Stimulated activated CD8-positive, alpha-beta memory T cell treated with anti-CD3 and anti-CD28 coated beads, Interleukin-15, amount 100 ng/mL, for 48 hours (primary cell): ENCODE results near the gene PPARGC1A.

Experiments used
- DNase-seq, 2 donors: peaks; one replicate each; pipeline ENCODE4 v3.0.0-alpha.2; 2020; ENCODE audit warnings: low read depth in 2 of 2

PPARGC1A gene

DNA sequence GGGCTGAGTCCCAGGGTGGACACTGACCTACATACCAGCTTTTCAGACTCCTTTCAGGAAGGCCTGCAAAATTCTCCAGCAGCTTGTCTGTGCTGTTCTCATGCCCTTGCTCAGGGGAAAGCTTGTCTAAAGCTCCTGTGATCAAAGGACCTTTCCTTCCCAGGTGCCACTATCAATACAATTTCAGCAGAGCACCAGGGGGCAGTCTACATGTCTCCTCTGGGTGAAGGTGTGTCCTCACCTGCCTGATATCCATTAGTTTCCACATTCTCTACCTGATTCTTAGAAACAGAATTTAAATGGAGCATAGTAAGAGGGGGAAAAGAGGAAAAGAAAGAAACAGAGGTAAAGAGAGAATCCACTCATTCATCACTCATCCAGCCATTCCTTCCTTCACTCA lies 114.2 kb downstream of the PPARGC1A start:
- DNase-seq: no peak

DNA sequence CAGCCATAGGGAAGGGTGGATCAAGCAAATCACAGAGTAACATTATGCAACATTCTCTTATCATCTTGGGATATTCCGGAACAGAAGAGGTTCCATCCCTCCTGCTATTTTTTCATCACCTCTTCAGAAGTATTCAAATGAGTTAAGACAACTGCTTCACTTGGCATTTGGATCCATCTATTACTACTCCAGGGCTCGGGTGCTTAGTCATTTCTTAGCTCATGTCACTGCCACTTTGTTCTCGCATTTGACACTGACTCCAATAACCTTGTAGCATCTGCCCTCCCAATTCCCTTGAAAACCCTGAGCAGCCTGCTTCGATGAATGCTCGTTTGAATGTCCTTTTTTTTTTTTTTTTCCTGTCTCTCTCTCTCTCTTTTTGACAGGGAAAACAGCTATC lies 114.9 kb downstream of the PPARGC1A start:
- DNase-seq: no peak

DNA sequence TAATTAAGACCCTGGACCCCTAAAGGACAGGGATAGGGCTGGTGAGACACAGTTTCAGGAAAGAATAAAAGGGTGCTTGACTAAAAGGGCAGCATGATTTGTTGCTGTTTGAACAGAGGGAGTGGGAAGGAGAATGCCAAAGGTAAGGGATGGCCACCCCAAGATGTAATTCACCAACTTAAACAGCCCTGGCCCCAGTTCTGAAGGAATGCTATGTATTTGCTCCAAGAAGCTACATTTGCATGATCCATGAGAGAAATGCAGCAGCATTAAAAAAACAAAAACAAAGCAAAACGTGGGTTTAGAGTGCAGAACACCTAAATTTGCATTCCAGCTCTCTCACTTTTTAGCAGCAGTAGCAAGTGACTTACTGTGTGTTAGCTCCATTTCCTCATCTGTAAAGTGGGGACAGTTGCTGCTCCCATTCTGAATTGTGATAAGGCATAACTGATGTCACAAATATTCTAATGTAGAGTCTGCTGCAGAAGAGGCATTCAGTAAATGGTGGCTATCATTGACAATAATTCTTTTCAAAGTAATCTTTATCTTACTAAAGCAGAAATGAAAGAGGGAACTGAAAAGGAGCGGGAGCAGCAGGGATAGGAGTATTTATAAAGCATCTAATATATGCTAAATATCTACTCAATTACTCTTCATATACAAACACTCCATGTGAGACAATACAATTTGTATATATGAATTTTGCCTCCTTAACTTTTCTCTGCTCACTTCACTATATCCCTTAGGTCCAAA lies 115.8 kb downstream of the PPARGC1A start:
- DNase-seq: no peak

DNA sequence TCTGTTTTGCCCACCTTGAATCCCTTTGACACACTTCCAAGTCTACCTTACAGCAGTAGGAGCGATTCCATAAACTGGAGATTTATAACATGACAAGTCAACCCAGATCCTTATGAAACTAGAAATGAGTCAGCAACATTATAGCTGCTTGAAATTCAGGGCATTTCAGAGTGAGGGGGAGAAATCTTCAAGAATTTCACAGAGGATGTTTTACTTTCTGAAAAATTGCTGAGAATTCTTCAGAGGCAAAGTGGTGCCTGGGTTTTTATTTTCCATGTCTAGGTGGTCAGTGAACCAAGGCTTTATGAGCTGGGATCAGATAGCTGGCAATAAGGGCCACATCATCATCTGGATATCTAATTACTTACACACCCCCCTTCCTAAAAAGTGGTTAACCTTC lies 119.8 kb downstream of the PPARGC1A start:
- DNase-seq: no peak

DNA sequence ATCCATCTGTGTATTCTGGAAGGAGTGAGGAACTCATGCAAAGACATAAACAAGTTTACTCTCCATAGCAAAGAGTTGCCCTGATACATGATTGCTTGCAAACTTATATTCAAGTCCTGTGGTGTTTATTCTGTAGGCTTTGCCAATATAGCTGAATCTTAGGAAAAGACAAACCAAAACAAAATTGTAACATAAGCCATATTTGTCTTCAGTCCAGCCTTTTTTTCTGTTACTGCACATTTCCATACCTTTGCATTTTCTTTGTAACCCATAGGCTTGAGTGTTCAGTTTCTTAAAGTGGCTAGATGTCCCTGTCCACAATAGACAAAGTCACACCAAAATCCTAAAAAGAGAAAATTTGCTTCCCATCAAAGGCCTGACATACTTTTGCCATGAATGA lies 120.4 kb downstream of the PPARGC1A start:
- no peak for DNase-seq

DNA sequence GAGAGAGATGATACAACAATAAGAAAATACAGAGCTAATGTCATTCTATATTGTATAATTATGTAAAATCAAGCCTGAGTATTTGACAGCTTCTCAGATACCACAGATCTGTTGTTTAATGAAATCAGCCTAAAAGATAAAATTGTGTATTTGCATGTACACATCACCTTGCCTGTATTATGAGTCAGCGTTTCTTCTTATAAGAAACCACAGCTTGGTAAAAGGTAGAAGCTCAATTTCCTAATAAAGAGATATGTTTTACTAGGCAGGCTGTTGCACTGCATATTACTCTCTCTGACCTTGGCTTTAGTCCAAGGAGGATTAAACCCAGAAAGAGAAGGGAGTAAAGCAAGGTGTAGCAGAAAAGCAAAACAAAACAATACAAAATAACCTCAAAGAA lies 121.3 kb downstream of the PPARGC1A start:
- DNase-seq: no peak

DNA sequence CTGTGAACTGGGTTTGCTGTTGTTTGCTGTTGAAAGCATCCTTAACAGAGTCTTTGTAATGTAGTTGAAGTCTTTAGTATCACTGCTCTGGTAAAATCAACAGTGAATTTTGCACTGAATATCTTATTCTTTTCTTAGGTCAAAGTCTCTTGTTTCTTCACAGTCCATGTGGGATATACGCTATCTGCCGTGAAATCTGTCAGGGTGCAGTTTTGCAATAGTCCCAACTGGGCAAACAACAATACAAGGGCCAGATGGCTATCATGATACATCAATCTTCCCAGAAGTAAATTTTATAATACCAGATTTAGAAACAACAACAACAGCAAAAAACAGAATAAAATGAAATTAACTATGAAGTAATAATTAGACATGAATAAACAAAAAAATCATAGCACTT lies 123.5 kb downstream of the PPARGC1A start:
- no peak for DNase-seq

DNA sequence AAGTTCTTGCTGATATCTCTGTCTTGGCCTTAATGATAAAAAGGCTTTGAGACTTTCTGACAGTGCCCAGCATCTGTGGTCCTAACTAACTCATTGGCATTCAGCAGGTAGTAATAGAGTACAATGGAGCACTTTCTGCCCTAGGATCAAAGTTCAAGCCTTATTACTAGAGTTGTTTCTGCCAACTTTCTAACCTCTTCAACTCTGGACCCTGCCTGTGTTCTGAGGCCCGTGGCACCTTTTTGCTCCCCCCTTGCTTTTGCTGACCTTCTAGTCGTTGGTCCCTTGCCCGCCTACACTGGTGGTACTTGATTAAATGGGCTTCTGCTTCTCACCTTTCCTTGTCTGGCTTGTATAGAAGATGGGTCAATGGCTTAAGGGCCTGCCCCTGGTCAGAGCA lies 126.3 kb downstream of the PPARGC1A start:
- no peak for DNase-seq

DNA sequence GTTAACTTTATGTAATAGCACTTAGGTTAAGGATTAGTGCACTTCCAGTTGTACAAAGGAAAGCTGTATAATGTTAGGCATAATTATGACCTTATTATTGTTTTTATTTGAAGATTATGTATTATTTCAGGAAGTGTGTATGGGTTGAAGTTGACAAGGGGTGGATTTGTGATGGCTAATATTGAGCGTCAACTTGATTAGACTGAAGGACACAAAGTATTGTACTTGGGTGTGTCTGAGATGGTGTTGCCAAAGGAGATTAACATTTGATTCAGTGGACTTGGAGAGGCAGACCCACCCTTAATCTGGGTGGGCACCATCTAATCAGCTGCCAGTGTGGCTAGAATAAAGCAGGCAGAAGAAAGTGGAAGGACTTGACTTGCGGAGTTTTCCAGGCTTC lies 127.3 kb downstream of the PPARGC1A start:
- DNase-seq: no peak

DNA sequence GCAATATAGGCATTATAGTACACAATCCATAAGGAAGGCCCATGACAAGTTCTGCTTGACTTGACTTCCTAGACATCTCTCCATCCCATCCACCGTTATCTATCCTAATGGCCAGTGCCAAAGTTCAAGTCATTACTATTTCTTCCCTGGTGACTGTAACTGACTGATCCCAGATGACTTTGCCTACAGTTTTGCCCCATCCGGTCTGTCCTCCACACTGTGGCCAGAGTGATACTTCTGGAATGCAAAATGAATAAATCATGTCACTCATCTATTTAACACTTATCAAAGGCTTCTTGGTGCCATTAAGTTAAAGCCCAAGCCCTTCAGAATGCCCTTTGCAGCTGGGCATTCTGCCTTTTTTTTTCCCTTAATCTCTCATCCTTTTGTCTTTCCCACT lies 130.8 kb downstream of the PPARGC1A start:
- no peak for DNase-seq

DNA sequence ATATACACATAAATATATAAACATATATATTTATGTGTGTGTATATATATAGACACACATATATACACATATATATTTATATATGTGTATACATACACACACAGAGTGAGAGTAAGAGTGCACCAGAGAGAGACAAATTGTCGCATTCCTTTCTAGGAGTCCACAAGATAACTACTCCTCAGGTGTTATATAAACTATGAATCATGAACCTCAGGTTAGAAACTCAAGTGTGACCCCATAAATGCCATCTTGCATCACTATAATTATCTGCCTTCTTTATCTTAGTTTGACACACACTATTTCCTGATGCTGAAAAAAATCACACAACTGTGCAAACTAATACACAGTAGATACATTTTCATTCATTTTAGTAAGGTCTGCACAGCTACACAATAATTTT lies 135.2 kb downstream of the PPARGC1A start:
- DNase-seq: no peak

DNA sequence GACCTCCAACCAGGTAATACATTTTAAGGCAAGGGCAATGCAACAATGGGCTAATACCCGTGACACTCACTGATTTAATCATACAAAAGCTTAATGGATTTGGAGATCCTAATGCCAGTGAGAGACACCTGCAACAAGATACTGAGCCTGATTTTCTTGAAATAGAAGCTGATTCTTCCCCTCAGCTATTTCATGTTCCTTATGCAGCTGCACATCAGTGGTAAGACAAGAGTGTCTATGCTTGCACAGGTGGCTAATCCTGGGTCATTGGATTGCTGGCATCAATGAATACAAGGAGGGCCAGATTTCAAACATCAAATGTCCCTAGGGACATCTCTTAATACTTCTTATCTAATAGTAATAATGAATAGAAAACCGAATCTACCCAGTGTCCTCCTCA lies 139.7 kb downstream of the PPARGC1A start:
- no peak for DNase-seq

DNA sequence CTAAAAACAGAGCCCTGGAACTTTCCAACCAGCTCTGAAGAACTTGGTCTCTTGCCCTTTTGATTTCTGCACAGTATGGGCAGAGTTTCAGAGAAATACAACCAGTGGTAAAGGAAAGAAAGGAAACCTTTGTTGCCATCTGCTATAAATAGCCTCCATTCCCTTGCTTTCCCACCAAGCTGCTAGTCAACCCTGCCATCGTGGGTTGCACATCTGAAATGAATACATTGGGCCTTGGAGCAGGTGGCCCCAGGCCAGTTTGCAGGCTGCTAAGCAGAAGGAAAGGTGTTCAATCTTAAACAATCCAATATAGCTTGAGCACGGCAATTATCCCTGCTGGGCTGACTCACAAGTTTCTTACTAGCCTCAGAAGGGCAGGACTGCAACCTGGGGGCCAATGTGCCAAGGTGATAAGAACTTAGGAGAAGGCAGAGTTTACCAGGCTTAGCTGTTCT lies 142.5 kb downstream of the PPARGC1A start:
- no peak for DNase-seq

DNA sequence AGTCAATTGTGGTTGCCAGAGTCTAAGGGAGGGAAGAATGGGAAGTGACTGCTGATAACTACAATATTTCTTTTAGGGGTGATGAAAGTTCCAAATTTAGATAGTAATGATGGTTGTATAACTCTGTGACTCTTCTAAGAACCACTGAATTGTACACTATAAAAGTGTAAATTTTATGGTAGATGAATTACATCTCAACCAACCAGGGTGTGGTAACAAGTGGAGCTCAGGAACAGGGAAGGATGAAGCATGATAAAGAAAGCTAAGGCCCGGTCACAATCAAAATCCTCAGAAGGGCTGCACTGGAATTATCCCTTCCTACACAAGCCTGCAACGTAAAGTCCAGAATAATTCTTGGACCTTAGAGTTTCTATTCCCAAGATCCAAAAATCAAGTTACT lies 143.2 kb downstream of the PPARGC1A start:
- DNase-seq: no peak

DNA sequence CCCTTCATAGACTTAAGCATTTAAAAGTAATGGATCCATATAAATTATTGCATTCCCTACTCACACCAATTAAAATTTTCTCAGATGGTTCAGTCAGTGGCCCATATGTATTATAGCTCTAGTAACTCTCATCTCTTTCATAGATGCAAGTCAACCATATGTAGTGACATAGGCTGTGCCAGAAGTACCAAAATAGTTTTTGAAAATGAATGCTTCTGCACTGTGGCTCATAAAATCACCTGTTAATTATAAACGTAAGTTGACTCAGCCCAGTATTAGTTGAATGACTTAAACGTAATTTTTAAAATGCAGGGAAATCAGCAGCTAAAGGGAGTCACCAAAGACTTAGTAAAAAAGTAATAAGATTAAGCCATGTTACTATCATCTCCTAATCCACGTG lies 143.8 kb downstream of the PPARGC1A start:
- DNase-seq: no peak

DNA sequence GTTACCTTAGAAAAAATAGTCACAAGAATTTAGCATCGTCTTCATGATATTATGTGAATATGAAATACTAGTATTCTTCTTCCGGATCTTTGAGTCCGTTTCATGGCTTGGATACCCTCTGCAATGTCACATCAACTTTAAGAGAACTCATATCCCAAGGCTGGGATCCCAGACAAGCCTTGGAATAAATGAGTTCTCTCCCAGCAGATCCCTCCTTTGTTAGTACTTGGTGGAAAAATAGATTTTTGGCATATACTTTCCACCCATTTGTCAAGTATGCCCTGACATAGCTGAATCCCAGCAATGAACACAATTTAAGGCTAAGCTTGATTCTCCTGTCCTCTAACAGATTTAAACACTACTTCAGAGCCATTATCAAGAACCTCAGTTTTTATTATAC lies 144.5 kb downstream of the PPARGC1A start:
- no peak for DNase-seq
